Activated CD8-positive, alpha-beta T cell treated with anti-CD3 and anti-CD28 coated beads for 36 hours (primary cell): ENCODE results near the gene PKD1L1. TPM values are rescaled to one million over a fixed set of nuclear protein-coding genes. Genes with fewer than 3 reads are reported as not detected.

Source experiments
- ATAC-seq: fragments of 200-7000 bp; cut with Tn5 transposase; one replicate; pipeline ENCODE4 v1.10.0; 2021; ENCODE audit warnings: mild to moderate bottlenecking, moderate library complexity
- CTCF ChIA-PET: fragments of 350-600 bp; sonication (Branson Sonifier 250); formaldehyde crosslinking; loops from one replicate; lab custom pipeline; 2021; ENCODE audit warnings: antibody characterized with exemption; lab: Charles Lee
- POLR2A ChIA-PET: fragments of 350-600 bp; sonication (Branson Sonifier 250); formaldehyde crosslinking; loops from one replicate; lab custom pipeline; 2021; ENCODE audit warnings: antibody characterized with exemption; lab: Charles Lee
- DNase-seq: peaks from one replicate; pipeline ENCODE4 v3.0.0-alpha.2; 2020
- H3K27ac Mint-ChIP-seq: one replicate; pipeline ENCODE4 v1.8.0; 2021; ENCODE audit warnings: mild to moderate bottlenecking, mixed read lengths
- H3K27me3 Mint-ChIP-seq: one replicate; pipeline ENCODE4 v1.8.0; 2021; ENCODE audit warnings: mixed read lengths
- H3K36me3 Mint-ChIP-seq: one replicate; pipeline ENCODE4 v1.8.0; 2021; ENCODE audit warnings: low read depth, mixed read lengths
- H3K4me1 Mint-ChIP-seq: one replicate; pipeline ENCODE4 v1.8.0; 2021; ENCODE audit warnings: low read depth, mixed read lengths
- H3K4me3 Mint-ChIP-seq: one replicate; pipeline ENCODE4 v1.8.0; 2021; ENCODE audit warnings: mild to moderate bottlenecking, moderate library complexity, mixed read lengths
- H3K9me3 Mint-ChIP-seq: one replicate; pipeline ENCODE4 v1.8.0; 2021; ENCODE audit warnings: mixed read lengths
- CTCF ChIP-seq: fragments of 200-600 bp; IDR thresholded peaks from one replicate; pipeline ENCODE4 v1.8.0; 2022; ENCODE audit warnings: antibody characterized with exemption, mild to moderate bottlenecking
- intact Hi-C: fragments of 100-400 bp; cut with micrococcal nuclease; formaldehyde crosslinking; loops from one replicate; pipeline ENCODE4 v1.10.0; 2022
- total RNA-seq, 2 experiments: library from RNA; stranded (reverse); gene quantifications; one replicate each; pipeline ENCODE4 v1.2.3, GENCODE V29; 2021

The PKD1L1 gene
- total RNA-seq, 2 experiments from 2014 or later, result 0.09 to 0.20 TPM

GRCh38 chr7:47762746-47763062, 185.6 kb downstream of the PKD1L1 start:
- Mint-ChIP-seq H3K27me3 (no peaks in the 10 kb centered on the region), H3K36me3 (no peaks in the 10 kb centered on the region), H3K27ac (no peak overlapping the region), H3K9me3 (no peaks in the 10 kb centered on the region), H3K4me3 (no peak overlapping the region), H3K4me1 (no peaks in the 10 kb centered on the region)
- ChIA-PET CTCF (no interaction called here), POLR2A (no interaction called here)
- ATAC-seq, result no peak
- no peak for DNase-seq
- TF ChIP-seq CTCF, result no peak
- intact Hi-C loops, result no loop called here

GRCh38 chr7:47762207-47762606, 186.1 kb downstream of the PKD1L1 start:
- no peaks in the 10 kb centered on the region for H3K4me1 Mint-ChIP-seq
- ATAC-seq, result no peak
- POLR2A ChIA-PET, result no interaction called here
- no peaks in the 10 kb centered on the region for H3K27me3 Mint-ChIP-seq
- no peak for DNase-seq
- intact Hi-C loops, result no loop called here
- CTCF ChIA-PET, result no interaction called here
- no peaks in the 10 kb centered on the region for H3K36me3 Mint-ChIP-seq
- TF ChIP-seq CTCF, result no peak
- H3K4me3 Mint-ChIP-seq, result no peak overlapping the region
- no peaks in the 10 kb centered on the region for H3K9me3 Mint-ChIP-seq
- H3K27ac Mint-ChIP-seq, result no peak overlapping the region

- Mint-ChIP-seq H3K36me3 (no peaks in the 10 kb centered on the region), H3K4me1 (no peaks in the 10 kb centered on the region), H3K9me3 (no peaks in the 10 kb centered on the region), H3K27me3 (peaks cover 3% of the 10 kb centered on the region), H3K27ac (no peak overlapping the region), H3K4me3 (no peak overlapping the region)
- DNase-seq, result no peak
- CTCF ChIA-PET, result no interaction called here
- POLR2A ChIA-PET, result no interaction called here
- intact Hi-C loops, result no loop called here
- no peak for TF ChIP-seq CTCF
- ATAC-seq, result no peak
Observed at GRCh38 chr7:47759056-47759706, 189.1 kb downstream of the PKD1L1 start.

- DNase-seq (no peak), ATAC-seq (no peak)
- ChIA-PET POLR2A (interaction anchor here (0.6 kb wide), 1 partner anchor 158 kb away, joined by 4 read pairs; no protein-coding TSS in a partner anchor), CTCF (no interaction called here)
- no peaks in the 10 kb centered on the region for H3K4me1 Mint-ChIP-seq
- intact Hi-C loops, result no loop called here
- no peaks in the 10 kb centered on the region for H3K9me3 Mint-ChIP-seq
- H3K36me3 Mint-ChIP-seq, result no peaks in the 10 kb centered on the region
- TF ChIP-seq CTCF, result no peak
- no peak overlapping the region for H3K27ac Mint-ChIP-seq
- H3K27me3 Mint-ChIP-seq, result peaks cover 4% of the 10 kb centered on the region
- H3K4me3 Mint-ChIP-seq, result no peak overlapping the region
Observed at GRCh38 chr7:47758546-47758945, 189.7 kb downstream of the PKD1L1 start.

- no peak overlapping the region for H3K27ac Mint-ChIP-seq
Observed at GRCh38 chr7:47757921-47758411, 190.3 kb downstream of the PKD1L1 start.

More at GRCh38 chr7:47757921-47758411, 190.3 kb downstream of the PKD1L1 start:
- no peak overlapping the region for H3K4me3 Mint-ChIP-seq
- H3K27me3 Mint-ChIP-seq, result peaks cover 7% of the 10 kb centered on the region
- no peak for TF ChIP-seq CTCF
- DNase-seq (no peak), ATAC-seq (no peak)
- no peaks in the 10 kb centered on the region for H3K9me3 Mint-ChIP-seq
- H3K36me3 Mint-ChIP-seq, result no peaks in the 10 kb centered on the region
- H3K4me1 Mint-ChIP-seq, result no peaks in the 10 kb centered on the region
- ChIA-PET CTCF (no interaction called here), POLR2A (interaction anchor here (0.6 kb wide), 1 partner anchor 159 kb away, joined by 4 read pairs; no protein-coding TSS in a partner anchor)
- intact Hi-C loops, result no loop called here
